ENCODE measurements around the gene CFAP73.

DNA sequence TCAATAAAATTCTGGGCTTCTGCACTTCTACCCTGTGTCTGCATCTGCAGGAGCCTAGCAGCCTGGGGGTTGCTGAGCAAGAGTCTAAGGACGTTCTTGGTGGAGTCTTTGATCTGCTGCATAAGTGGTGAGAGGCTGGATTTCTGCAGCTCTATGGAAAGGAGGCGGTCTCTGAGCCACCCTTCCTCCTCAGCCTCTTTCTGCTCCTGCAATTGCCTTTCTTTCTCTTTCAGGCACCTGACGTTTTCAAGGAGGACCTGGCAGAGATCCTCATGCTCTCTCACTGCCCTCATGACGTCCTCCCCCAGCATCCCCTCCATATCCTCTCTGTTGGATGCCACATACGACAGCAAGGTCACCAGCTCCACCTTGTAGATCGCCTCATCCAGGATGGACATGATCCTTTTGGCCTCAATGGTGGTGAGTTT, 58.1 kb downstream of the CFAP73 start:
- TF ChIP-seq CTCF (IDR thresholded peaks at IDR 0.05) (no peak), NR1H2 (CRISPR knock-in tag; IDR thresholded peaks at IDR 0.05) (no peak), ELF4 (CRISPR knock-in tag; IDR thresholded peaks at IDR 0.05; ENCODE audit: low read depth) (no peak), ZNF138 (CRISPR knock-in tag; conservative IDR thresholded peaks at IDR 0.05) (no peak), NFE2L1 (CRISPR knock-in tag; IDR thresholded peaks at IDR 0.05) (no peak)
- TF ChIP-seq, protein P1, sequence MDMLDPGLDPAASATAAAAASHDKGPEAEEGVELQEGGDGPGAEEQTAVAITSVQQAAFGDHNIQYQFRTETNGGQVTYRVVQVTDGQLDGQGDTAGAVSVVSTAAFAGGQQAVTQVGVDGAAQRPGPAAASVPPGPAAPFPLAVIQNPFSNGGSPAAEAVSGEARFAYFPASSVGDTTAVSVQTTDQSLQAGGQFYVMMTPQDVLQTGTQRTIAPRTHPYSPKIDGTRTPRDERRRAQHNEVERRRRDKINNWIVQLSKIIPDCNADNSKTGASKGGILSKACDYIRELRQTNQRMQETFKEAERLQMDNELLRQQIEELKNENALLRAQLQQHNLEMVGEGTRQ (CRISPR knock-in tag; IDR thresholded peaks at IDR 0.05) = no peak
